GM12878 (cell line): ENCODE results near the gene TRERF1.

Experiments used
- EZH2 ChIP-seq: IDR thresholded peaks from 2 replicates; pipeline ENCODE4 v1.6.1; 2012; ENCODE audit warnings: low read depth, mild to moderate bottlenecking, control low read depth, inconsistent platforms, low read length, borderline replicate concordance; ENCODE audit not compliant: control insufficient read depth
- ZNF622 ChIP-seq: fragments of 450-650 bp; IDR thresholded peaks from 2 replicates; pipeline ENCODE4 v1.6.1; 2017; ENCODE audit warnings: mild to moderate bottlenecking, inconsistent platforms
- TF ChIP-seq, protein P1 (sequence below), 3 experiments: IDR thresholded peaks in 2 of 3; conservative IDR thresholded peaks in 1 of 3; 2 replicates each; pipeline ENCODE4 v1.5.1; 2011; ENCODE audit warnings: low read depth in 3 of 3, low read length in 3 of 3, mild to moderate bottlenecking in 3 of 3, control low read depth in 2 of 3, moderate library complexity in 2 of 3, inconsistent platforms in 1 of 3, mixed read lengths in 1 of 3; ENCODE audit not compliant: control insufficient read depth in 2 of 3, insufficient read depth in 1 of 3; ENCODE audit errors: extremely low read depth in 1 of 3

DNA sequence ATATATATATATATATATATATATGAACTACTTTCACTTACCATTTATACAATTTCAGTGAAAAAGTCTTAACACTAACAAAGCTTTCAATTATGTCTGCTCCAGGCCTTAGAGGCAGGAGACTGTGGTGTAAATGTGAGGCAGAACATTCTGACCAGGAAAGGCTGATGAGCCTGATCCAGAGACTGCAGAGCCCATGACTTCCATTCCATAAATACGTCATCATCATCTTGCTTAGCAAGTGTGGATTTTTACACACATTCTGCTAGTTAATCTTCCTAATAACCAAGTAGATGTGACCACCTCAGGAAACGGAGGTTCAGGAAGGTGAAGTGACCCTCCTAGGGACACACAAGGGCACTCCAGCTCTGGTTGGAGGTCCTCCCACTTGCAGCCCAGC lies 14.9 kb downstream of the TRERF1 start:
- TF ChIP-seq, protein P1, sequence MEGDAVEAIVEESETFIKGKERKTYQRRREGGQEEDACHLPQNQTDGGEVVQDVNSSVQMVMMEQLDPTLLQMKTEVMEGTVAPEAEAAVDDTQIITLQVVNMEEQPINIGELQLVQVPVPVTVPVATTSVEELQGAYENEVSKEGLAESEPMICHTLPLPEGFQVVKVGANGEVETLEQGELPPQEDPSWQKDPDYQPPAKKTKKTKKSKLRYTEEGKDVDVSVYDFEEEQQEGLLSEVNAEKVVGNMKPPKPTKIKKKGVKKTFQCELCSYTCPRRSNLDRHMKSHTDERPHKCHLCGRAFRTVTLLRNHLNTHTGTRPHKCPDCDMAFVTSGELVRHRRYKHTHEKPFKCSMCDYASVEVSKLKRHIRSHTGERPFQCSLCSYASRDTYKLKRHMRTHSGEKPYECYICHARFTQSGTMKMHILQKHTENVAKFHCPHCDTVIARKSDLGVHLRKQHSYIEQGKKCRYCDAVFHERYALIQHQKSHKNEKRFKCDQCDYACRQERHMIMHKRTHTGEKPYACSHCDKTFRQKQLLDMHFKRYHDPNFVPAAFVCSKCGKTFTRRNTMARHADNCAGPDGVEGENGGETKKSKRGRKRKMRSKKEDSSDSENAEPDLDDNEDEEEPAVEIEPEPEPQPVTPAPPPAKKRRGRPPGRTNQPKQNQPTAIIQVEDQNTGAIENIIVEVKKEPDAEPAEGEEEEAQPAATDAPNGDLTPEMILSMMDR (IDR thresholded peaks at IDR 0.05 in 2 of 3, conservative IDR thresholded peaks at IDR 0.05 in 1 of 3; ENCODE audit: control insufficient read depth in 2 of 3, extremely low read depth in 1 of 3, insufficient read depth in 1 of 3, low read depth in 3 of 3, low read length in 3 of 3) = no peak
- no peak for TF ChIP-seq EZH2
- TF ChIP-seq ZNF622 = no peak
